Neural cell (in vitro differentiated cells): ENCODE results near the gene KRTAP10-1. TPM values are rescaled to one million over a fixed set of nuclear protein-coding genes. Genes with fewer than 3 reads are reported as not detected.
"Not testable (repeated sequence)": the region's sequence is repeated elsewhere in the genome, so short reads cannot be mapped to it uniquely, and the experiment has no call there.

Source experiments
- H2AFZ ChIP-seq: fragments of 200-600, 300-800 bp; sonication (generic), shearing (Covaris generic); 2 replicates; pipeline ENCODE4 v1.6.0; 2014; ENCODE audit warnings: low read depth, mild to moderate bottlenecking, antibody characterized with exemption, low read length, moderate library complexity
- H3F3A ChIP-seq: fragments of 200-600 bp; shearing (Covaris generic); 2 replicates; pipeline ENCODE4 v1.6.1; 2016; ENCODE audit warnings: mild to moderate bottlenecking, moderate library complexity, mixed read lengths, antibody characterized with exemption, low read length; ENCODE audit not compliant: insufficient read depth, poor library complexity, severe bottlenecking
- H3K27ac ChIP-seq: fragments of 200-600, 300-800 bp; sonication (generic), shearing (Covaris generic); 2 replicates; pipeline ENCODE4 v1.5.1; 2014; ENCODE audit warnings: mild to moderate bottlenecking, low read length, moderate library complexity
- H3K27me3 ChIP-seq: fragments of 300-800, 200-600 bp; sonication (generic), shearing (Covaris generic); 2 replicates; pipeline ENCODE4 v1.6.0; 2014; ENCODE audit warnings: mild to moderate bottlenecking, low read depth, low read length, moderate library complexity; ENCODE audit not compliant: insufficient read depth
- H3K36me3 ChIP-seq: fragments of 300-800, 200-600 bp; sonication (generic), shearing (Covaris generic); 2 replicates; pipeline ENCODE4 v1.5.1; 2014; ENCODE audit warnings: mild to moderate bottlenecking, antibody characterized with exemption, low read length, moderate library complexity; ENCODE audit not compliant: insufficient read depth
- H3K4me2 ChIP-seq: fragments of 300-800, 200-600 bp; sonication (generic), shearing (Covaris generic); 2 replicates; pipeline ENCODE4 v1.6.0; 2014; ENCODE audit warnings: mild to moderate bottlenecking, low read length
- H3K4me3 ChIP-seq: fragments of 300-800, 200-600 bp; sonication (generic), shearing (Covaris generic); 2 replicates; pipeline ENCODE4 v1.5.1; 2014; ENCODE audit warnings: mild to moderate bottlenecking, low read length, moderate library complexity
- H3K79me2 ChIP-seq: fragments of 200-600 bp; shearing (Covaris generic); replicated peaks from 2 replicates; pipeline ENCODE4 v1.6.0; 2014; ENCODE audit warnings: mild to moderate bottlenecking, low read length, moderate library complexity; ENCODE audit not compliant: insufficient read depth
- H3K9ac ChIP-seq: fragments of 300-800, 200-600 bp; sonication (generic), shearing (Covaris generic); 2 replicates; pipeline ENCODE4 v1.6.1; 2016; ENCODE audit warnings: mild to moderate bottlenecking, low read length, mixed read lengths
- H3K9me2 ChIP-seq: fragments of 200-600 bp; shearing (Covaris generic); 2 replicates; pipeline ENCODE4 v1.6.1; 2016; ENCODE audit warnings: mild to moderate bottlenecking, low read length, mixed read lengths; ENCODE audit not compliant: insufficient read depth
- H3K9me3 ChIP-seq: fragments of 200-600, 300-800 bp; sonication (generic), shearing (Covaris generic); 2 replicates; pipeline ENCODE4 v1.6.1; 2016; ENCODE audit warnings: mild to moderate bottlenecking, mixed run types, low read length, moderate library complexity, mixed read lengths
- H4K20me1 ChIP-seq: fragments of 200-600 bp; shearing (Covaris generic); 2 replicates; pipeline ENCODE4 v1.6.1; 2016; ENCODE audit warnings: mild to moderate bottlenecking, mixed run types; ENCODE audit not compliant: insufficient read depth
- EP300 ChIP-seq: fragments of 450-650 bp; conservative IDR thresholded peaks from 2 replicates; pipeline ENCODE4 v1.6.1; 2014; ENCODE audit warnings: antibody characterized with exemption, mild to moderate bottlenecking, moderate library complexity; ENCODE audit not compliant: poor library complexity, severe bottlenecking
- EZH2 ChIP-seq: fragments of 200-600, 300-800 bp; shearing (Covaris generic), sonication (generic); IDR thresholded peaks from 2 replicates; pipeline ENCODE4 v1.6.1; 2014; ENCODE audit warnings: antibody characterized with exemption, low read length, borderline replicate concordance, mild to moderate bottlenecking; ENCODE audit not compliant: insufficient read depth, poor library complexity, severe bottlenecking
- MXI1 ChIP-seq: fragments of 450-650 bp; conservative IDR thresholded peaks from 2 replicates; pipeline ENCODE4 v1.6.1; 2014; ENCODE audit warnings: antibody characterized with exemption, mild to moderate bottlenecking; ENCODE audit not compliant: poor library complexity, severe bottlenecking
- POLR2AphosphoS5 ChIP-seq: IDR thresholded peaks from 2 replicates; pipeline ENCODE4 v1.6.1; 2012
- RAD21 ChIP-seq: fragments of 450-650 bp; conservative IDR thresholded peaks from 2 replicates; pipeline ENCODE4 v1.6.1; 2014; ENCODE audit warnings: antibody characterized with exemption, mild to moderate bottlenecking, moderate library complexity
- SMC3 ChIP-seq: fragments of 450-650 bp; conservative IDR thresholded peaks from 2 replicates; pipeline ENCODE4 v1.6.1; 2014; ENCODE audit warnings: antibody characterized with exemption, mild to moderate bottlenecking, moderate library complexity; ENCODE audit not compliant: poor library complexity
- TAF1 ChIP-seq: IDR thresholded peaks from 2 replicates; pipeline ENCODE4 v1.6.1; 2012; ENCODE audit warnings: low read depth
- polyA plus RNA-seq: library from polyadenylated mRNA; depleted of rRNA; stranded (reverse); fragments of >200 nt; gene quantifications from 2 replicates; pipeline ENCODE4 v1.2.3, GENCODE V29; 2014
- TF ChIP-seq, protein P1 (sequence below): fragments of 450-650 bp; IDR thresholded peaks from 2 replicates; pipeline ENCODE4 v1.5.1; 2014; ENCODE audit warnings: antibody characterized with exemption, mild to moderate bottlenecking, moderate library complexity; ENCODE audit not compliant: poor library complexity, severe bottlenecking
- TF ChIP-seq, protein P2 (sequence below): IDR thresholded peaks from 2 replicates; pipeline ENCODE4 v1.6.1; 2012; ENCODE audit warnings: borderline replicate concordance

The KRTAP10-1 gene
- polyA plus RNA-seq, 1 donor from 2014 or later, result not detected

DNA sequence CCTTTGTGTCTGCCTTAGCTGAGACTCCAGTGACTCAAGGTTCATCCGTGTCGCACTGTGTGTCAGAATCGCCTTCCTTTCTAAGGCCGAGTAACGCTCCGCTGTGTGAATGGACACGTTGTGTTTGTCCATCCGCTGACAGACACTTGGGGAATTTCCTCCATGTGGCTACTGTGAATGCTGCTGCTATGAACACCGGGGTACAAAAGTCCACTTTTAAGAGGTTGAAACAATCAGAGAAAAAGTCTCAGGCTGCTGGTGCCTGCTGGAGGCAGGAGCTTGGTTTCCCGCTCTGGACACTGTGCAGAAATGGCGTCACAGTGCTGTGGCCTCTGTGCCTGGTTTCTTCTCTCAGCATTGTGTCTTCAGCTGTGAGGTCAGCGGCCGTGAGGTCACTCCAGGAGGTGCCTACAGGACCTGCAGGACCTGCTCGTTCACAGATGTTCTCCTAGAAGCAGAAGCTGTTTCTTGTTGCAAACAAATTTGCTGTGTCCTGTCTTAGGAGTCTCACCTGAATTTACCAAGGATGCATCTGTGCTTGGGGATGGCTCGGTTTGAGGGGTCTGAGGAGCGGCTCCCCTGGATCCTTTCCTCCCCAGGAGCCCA lies 34.2 kb downstream of the KRTAP10-1 start:
- Histone ChIP-seq H3K79me2 (no peaks in the 10 kb centered on the region), H3K9ac (no peak overlapping the region), H3K4me2 (no peak overlapping the region), H3K9me2 (no peaks in the 10 kb centered on the region), H3K9me3 (no peaks in the 10 kb centered on the region), H3K27me3 (no peaks in the 10 kb centered on the region), H3K27ac (no peak overlapping the region), H2AFZ (no peak overlapping the region), H3K36me3 (no peaks in the 10 kb centered on the region), H3F3A (no peaks in the 10 kb centered on the region), H3K4me3 (no peak overlapping the region), H4K20me1 (no peaks in the 10 kb centered on the region)
- no peak for TF ChIP-seq EP300
- no peak for TF ChIP-seq MXI1
- no peak for TF ChIP-seq SMC3
- no peak for TF ChIP-seq RAD21
- TF ChIP-seq, protein P1, sequence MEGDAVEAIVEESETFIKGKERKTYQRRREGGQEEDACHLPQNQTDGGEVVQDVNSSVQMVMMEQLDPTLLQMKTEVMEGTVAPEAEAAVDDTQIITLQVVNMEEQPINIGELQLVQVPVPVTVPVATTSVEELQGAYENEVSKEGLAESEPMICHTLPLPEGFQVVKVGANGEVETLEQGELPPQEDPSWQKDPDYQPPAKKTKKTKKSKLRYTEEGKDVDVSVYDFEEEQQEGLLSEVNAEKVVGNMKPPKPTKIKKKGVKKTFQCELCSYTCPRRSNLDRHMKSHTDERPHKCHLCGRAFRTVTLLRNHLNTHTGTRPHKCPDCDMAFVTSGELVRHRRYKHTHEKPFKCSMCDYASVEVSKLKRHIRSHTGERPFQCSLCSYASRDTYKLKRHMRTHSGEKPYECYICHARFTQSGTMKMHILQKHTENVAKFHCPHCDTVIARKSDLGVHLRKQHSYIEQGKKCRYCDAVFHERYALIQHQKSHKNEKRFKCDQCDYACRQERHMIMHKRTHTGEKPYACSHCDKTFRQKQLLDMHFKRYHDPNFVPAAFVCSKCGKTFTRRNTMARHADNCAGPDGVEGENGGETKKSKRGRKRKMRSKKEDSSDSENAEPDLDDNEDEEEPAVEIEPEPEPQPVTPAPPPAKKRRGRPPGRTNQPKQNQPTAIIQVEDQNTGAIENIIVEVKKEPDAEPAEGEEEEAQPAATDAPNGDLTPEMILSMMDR, result no peak
- TF ChIP-seq, protein P2, sequence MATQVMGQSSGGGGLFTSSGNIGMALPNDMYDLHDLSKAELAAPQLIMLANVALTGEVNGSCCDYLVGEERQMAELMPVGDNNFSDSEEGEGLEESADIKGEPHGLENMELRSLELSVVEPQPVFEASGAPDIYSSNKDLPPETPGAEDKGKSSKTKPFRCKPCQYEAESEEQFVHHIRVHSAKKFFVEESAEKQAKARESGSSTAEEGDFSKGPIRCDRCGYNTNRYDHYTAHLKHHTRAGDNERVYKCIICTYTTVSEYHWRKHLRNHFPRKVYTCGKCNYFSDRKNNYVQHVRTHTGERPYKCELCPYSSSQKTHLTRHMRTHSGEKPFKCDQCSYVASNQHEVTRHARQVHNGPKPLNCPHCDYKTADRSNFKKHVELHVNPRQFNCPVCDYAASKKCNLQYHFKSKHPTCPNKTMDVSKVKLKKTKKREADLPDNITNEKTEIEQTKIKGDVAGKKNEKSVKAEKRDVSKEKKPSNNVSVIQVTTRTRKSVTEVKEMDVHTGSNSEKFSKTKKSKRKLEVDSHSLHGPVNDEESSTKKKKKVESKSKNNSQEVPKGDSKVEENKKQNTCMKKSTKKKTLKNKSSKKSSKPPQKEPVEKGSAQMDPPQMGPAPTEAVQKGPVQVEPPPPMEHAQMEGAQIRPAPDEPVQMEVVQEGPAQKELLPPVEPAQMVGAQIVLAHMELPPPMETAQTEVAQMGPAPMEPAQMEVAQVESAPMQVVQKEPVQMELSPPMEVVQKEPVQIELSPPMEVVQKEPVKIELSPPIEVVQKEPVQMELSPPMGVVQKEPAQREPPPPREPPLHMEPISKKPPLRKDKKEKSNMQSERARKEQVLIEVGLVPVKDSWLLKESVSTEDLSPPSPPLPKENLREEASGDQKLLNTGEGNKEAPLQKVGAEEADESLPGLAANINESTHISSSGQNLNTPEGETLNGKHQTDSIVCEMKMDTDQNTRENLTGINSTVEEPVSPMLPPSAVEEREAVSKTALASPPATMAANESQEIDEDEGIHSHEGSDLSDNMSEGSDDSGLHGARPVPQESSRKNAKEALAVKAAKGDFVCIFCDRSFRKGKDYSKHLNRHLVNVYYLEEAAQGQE, result no peak
- no peak for TF ChIP-seq EZH2
- TF ChIP-seq POLR2AphosphoS5, result no peak
- no peak for TF ChIP-seq TAF1

DNA sequence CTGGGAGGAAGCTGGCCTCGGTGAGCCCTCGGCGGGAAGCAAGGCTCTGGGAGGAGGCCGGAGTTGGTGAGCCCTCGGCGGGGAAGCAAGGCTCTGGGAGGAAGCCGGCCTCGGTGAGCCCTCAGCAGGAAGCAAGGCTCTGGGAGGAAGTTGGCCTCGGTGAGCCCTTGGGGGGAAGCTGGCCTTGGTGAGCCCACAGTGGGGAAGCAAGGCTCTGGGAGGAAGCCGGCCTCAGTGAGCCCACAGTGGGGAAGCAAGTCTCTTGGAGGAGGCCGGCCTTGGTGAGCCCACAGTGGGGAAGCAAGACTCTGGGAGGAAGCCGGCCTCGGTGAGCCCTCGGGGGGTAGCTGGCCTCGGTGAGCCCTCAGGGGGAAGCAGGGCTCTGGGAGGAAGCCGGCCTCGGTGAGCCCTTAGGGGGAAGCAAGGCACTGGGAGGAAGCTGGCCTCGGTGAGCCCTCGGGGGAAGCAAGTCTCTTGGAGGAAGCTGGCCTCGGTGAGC lies 36.0 kb downstream of the KRTAP10-1 start:
- no peaks in the 10 kb centered on the region for H3K9me3 ChIP-seq
- no peak overlapping the region for H3K9ac ChIP-seq
- no peak overlapping the region for H3K27ac ChIP-seq
- no peaks in the 10 kb centered on the region for H3K79me2 ChIP-seq
- H3K36me3 ChIP-seq, result no peaks in the 10 kb centered on the region
- H3K27me3 ChIP-seq, result no peaks in the 10 kb centered on the region
- no peak overlapping the region for H2AFZ ChIP-seq
- H3K4me3 ChIP-seq, result no peak overlapping the region
- no peaks in the 10 kb centered on the region for H3K9me2 ChIP-seq
- no peak overlapping the region for H3K4me2 ChIP-seq
- no peaks in the 10 kb centered on the region for H4K20me1 ChIP-seq
- H3F3A ChIP-seq, result no peaks in the 10 kb centered on the region
- TF ChIP-seq SMC3 (no peak), EP300 (no peak), EZH2 (no peak), RAD21 (no peak), TAF1 (no peak), MXI1 (no peak), POLR2AphosphoS5 (no peak)
- TF ChIP-seq, protein P2, result no peak
- TF ChIP-seq, protein P1, result no peak

DNA sequence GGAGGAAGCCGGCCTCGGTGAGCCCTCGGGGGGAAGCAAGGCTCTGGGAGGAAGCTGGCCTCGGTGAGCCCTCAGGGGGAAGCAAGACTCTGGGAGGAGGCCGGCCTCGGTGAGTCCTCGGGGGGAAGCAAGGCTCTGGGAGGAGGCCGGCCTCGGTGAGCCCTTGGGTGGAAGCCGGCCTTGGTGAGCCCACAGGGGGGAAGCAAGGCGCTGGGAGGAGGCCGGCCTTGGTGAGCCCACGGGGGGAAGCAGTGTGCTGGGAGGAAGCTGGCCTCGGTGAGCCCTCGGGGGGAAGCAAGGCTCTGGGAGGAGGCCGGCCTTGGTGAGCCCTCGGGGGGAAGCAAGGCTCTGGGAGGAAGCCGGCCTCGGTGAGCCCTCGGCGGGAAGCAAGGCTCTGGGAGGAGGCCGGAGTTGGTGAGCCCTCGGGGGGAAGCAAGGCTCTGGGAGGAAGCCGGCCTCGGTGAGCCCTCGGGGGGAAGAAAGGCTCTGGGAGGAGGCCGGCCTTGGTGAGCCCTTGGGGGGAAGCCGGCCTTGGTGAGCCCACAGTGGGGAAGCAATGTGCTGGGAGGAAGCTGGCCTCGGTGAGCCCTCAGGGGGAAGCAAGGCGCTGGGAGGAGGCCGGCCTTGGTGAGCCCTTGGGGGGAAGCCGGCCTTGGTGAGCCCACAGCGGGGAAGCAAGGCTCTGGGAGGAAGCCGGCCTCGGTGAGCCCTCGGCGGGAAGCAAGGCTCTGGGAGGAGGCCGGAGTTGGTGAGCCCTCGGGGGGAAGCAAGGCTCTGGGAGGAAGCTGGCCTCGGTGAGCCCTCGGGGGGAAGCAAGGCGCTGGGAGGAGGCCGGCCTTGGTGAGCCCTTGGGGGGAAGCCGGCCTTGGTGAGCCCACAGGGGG lies 36.7 kb downstream of the KRTAP10-1 start:
- H2AFZ ChIP-seq, H3K4me3 ChIP-seq, H3K4me2 ChIP-seq, H3F3A ChIP-seq, H3K27ac ChIP-seq, H3K9me3 ChIP-seq, H3K27me3 ChIP-seq, H3K9ac ChIP-seq, H3K79me2 ChIP-seq, H3K36me3 ChIP-seq, H3K9me2 ChIP-seq, H4K20me1 ChIP-seq: not testable (repeated sequence)
